H1 (cell line): ENCODE data around the gene PLPPR2. TPM values are rescaled to one million over a fixed set of nuclear protein-coding genes. Genes with fewer than 3 reads are reported as not detected.

Experiments used
- CTCF ChIA-PET: fragments of 300-600 bp; sonication (Branson Sonifier 250); formaldehyde crosslinking; loops from one replicate; lab custom pipeline; 2021; ENCODE audit not compliant: partially characterized antibody; lab: Charles Lee
- POLR2A ChIA-PET: fragments of 300-600 bp; sonication (Branson Sonifier 250); formaldehyde crosslinking; loops from one replicate; lab custom pipeline; 2021; ENCODE audit warnings: inconsistent platforms; ENCODE audit not compliant: partially characterized antibody; lab: Charles Lee
- DNase-seq, 2 experiments: peaks; one replicate each; pipeline versions ENCODE4 v3.0.0 to v3.0.0-alpha.2; 2010 to 2022; ENCODE audit warnings: low spot score in 2 of 2, low read depth in 1 of 2, mixed read lengths in 1 of 2
- FAIRE-seq: peaks from 2 replicates; lab custom pipeline; 2011; peaks lifted over from hg19 to GRCh38; lab: Jason Lieb, UNC
- H2AFZ ChIP-seq: 2 replicates; pipeline ENCODE4 v1.8.1; 2012; ENCODE audit warnings: low read length, inconsistent platforms
- H2AK5ac ChIP-seq: 2 replicates; pipeline ENCODE4 v1.6.1; 2013; ENCODE audit warnings: low read depth, low read length
- H2BK120ac ChIP-seq: replicated peaks from 2 replicates; pipeline ENCODE3; 2013; ENCODE audit warnings: low read depth, low read length, inconsistent platforms
- H2BK12ac ChIP-seq: 2 replicates; pipeline ENCODE4 v1.6.1; 2013; ENCODE audit warnings: low read depth, low read length
- H2BK15ac ChIP-seq: 2 replicates; pipeline ENCODE4 v1.6.1; 2013; ENCODE audit warnings: low read length
- H2BK20ac ChIP-seq: 2 replicates; pipeline ENCODE4 v1.6.1; 2013; ENCODE audit warnings: low read length
- H2BK5ac ChIP-seq: 2 replicates; pipeline ENCODE4 v1.6.1; 2013; ENCODE audit warnings: low read depth, low read length
- H3K14ac ChIP-seq: 2 replicates; pipeline ENCODE4 v1.6.1; 2013; ENCODE audit warnings: inconsistent platforms; ENCODE audit not compliant: insufficient read length
- H3K18ac ChIP-seq: 2 replicates; pipeline ENCODE4 v1.6.1; 2013; ENCODE audit warnings: low read length; ENCODE audit errors: extremely low read depth
- H3K23ac ChIP-seq: 2 replicates; pipeline ENCODE4 v1.6.1; 2013; ENCODE audit warnings: inconsistent platforms; ENCODE audit not compliant: insufficient read length
- H3K23me2 ChIP-seq: 2 replicates; pipeline ENCODE4 v1.6.1; 2013; ENCODE audit warnings: low read depth, low read length
- H3K27ac ChIP-seq: 2 replicates; pipeline ENCODE4 v1.6.1; 2011; ENCODE audit warnings: low read depth, low read length, inconsistent platforms
- H3K27me3 ChIP-seq, 4 experiments: replicated peaks in 1 of 4; 1 replicate in 1 of 4; 2 replicates in 3 of 4; pipeline versions ENCODE4 v1.6.1 to v1.8.1; 2011 to 2013; ENCODE audit warnings: low read length in 3 of 4, mild to moderate bottlenecking in 3 of 4, inconsistent platforms in 2 of 4, mixed read lengths in 2 of 4, moderate library complexity in 1 of 4; ENCODE audit not compliant: control insufficient read depth in 3 of 4, insufficient read depth in 3 of 4; ENCODE audit errors: extremely low read depth in 1 of 4
- H3K36me3 ChIP-seq, 4 experiments: 2 replicates each; pipeline versions ENCODE4 v1.6.1 to v1.8.1; 2011 to 2013; ENCODE audit warnings: mild to moderate bottlenecking in 4 of 4, low read length in 3 of 4, moderate library complexity in 2 of 4, control low read depth in 1 of 4, inconsistent platforms in 1 of 4; ENCODE audit not compliant: insufficient read depth in 4 of 4, control insufficient read depth in 2 of 4
- H3K4ac ChIP-seq: replicated peaks from 2 replicates; pipeline ENCODE3; 2013; ENCODE audit warnings: low read length, low read depth, mixed read lengths, inconsistent platforms; ENCODE audit not compliant: insufficient read length
- H3K4me1 ChIP-seq, 4 experiments: replicated peaks in 1 of 4; 1 replicate in 1 of 4; 2 replicates in 3 of 4; pipeline versions ENCODE4 v1.6.1 to v1.8.1; 2011 to 2013; ENCODE audit warnings: low read length in 3 of 4, inconsistent platforms in 2 of 4, mixed read lengths in 1 of 4; ENCODE audit not compliant: insufficient read depth in 4 of 4, control insufficient read depth in 3 of 4
- H3K4me2 ChIP-seq, 2 experiments: 2 replicates each; pipeline versions ENCODE4 v1.6.1 to v1.8.1; 2011 to 2013; ENCODE audit warnings: low read depth in 2 of 2, low read length in 2 of 2, control low read depth in 1 of 2, inconsistent platforms in 1 of 2, mild to moderate bottlenecking in 1 of 2; ENCODE audit not compliant: insufficient read depth in 1 of 2
- H3K4me3 ChIP-seq, 4 experiments: fragments of 200-600, 300-600 bp in 1 of 4; sonication (generic), shearing (Covaris generic), sonication (Bioruptor Twin) in 1 of 4; 2 replicates each; pipeline versions ENCODE4 v1.5.1 to v1.8.1; 2011 to 2016; ENCODE audit warnings: low read length in 4 of 4, low read depth in 3 of 4, control low read depth in 2 of 4, inconsistent platforms in 2 of 4, mild to moderate bottlenecking in 2 of 4, mixed read lengths in 1 of 4, moderate library complexity in 1 of 4; ENCODE audit not compliant: insufficient read depth in 2 of 4; ENCODE audit errors: extremely low read depth in 1 of 4
- H3K56ac ChIP-seq: replicated peaks from 2 replicates; pipeline ENCODE3; 2013; ENCODE audit warnings: low read depth, mild to moderate bottlenecking, mixed read lengths, low read length, inconsistent platforms; ENCODE audit not compliant: insufficient read length
- H3K79me1 ChIP-seq: 2 replicates; pipeline ENCODE4 v1.6.1; 2013; ENCODE audit warnings: low read depth, low read length, control low read depth
- H3K79me2 ChIP-seq, 2 experiments: 2 replicates each; pipeline versions ENCODE4 v1.6.1 to v1.8.1; 2012 to 2013; ENCODE audit warnings: low read length in 2 of 2, mild to moderate bottlenecking in 2 of 2, inconsistent platforms in 1 of 2; ENCODE audit not compliant: insufficient read depth in 2 of 2, control insufficient read depth in 1 of 2
- H3K9ac ChIP-seq, 4 experiments: replicated peaks in 1 of 4; 1 replicate in 1 of 4; 2 replicates in 3 of 4; pipeline versions ENCODE4 v1.6.1 to v1.8.1; 2011 to 2013; ENCODE audit warnings: low read depth in 3 of 4, low read length in 3 of 4, control low read depth in 2 of 4, mild to moderate bottlenecking in 2 of 4, moderate library complexity in 2 of 4, inconsistent platforms in 1 of 4; ENCODE audit errors: extremely low read depth in 1 of 4
- H3K9me3 ChIP-seq, 2 experiments: 2 replicates each; pipeline versions ENCODE4 v1.6.1 to v1.8.1; 2012 to 2013; ENCODE audit warnings: mild to moderate bottlenecking in 2 of 2, moderate library complexity in 2 of 2, control low read depth in 1 of 2, inconsistent platforms in 1 of 2, low read depth in 1 of 2, low read length in 1 of 2, mixed read lengths in 1 of 2; ENCODE audit not compliant: insufficient read depth in 2 of 2
- H4K20me1 ChIP-seq, 2 experiments: replicated peaks in 1 of 2; 2 replicates each; pipeline versions ENCODE3 to v1.8.1; 2011 to 2013; ENCODE audit warnings: inconsistent platforms in 2 of 2, low read length in 2 of 2, mild to moderate bottlenecking in 1 of 2; ENCODE audit not compliant: insufficient read depth in 2 of 2, control insufficient read depth in 1 of 2
- H4K5ac ChIP-seq: 2 replicates; pipeline ENCODE4 v1.6.1; 2013; ENCODE audit warnings: low read length, low read depth, mixed read lengths, inconsistent platforms; ENCODE audit not compliant: insufficient read length
- H4K8ac ChIP-seq: 2 replicates; pipeline ENCODE4 v1.8.0; 2013; ENCODE audit warnings: mild to moderate bottlenecking, moderate library complexity, low read length, inconsistent platforms; ENCODE audit not compliant: insufficient read depth; ENCODE audit errors: extremely low read depth
- H4K91ac ChIP-seq: replicated peaks from 2 replicates; pipeline ENCODE3; 2013; ENCODE audit warnings: low read length, mixed read lengths, inconsistent platforms; ENCODE audit not compliant: insufficient read length
- RBBP5 ChIP-seq: IDR thresholded peaks from 2 replicates; pipeline ENCODE4 v1.7.1; 2012; ENCODE audit warnings: low read depth, mild to moderate bottlenecking, inconsistent platforms, low read length, moderate library complexity, borderline replicate concordance
- WGBS, 2 experiments: shearing (Covaris generic) in 1 of 2; methylation state at CpG; one replicate each; pipeline versions ENCODE4 v1.1.6 to v1.1.7; 2013 to 2015; ENCODE audit warnings: low lambda C conversion rate in 2 of 2, mixed read lengths in 2 of 2, inconsistent platforms in 1 of 2, low coverage in 1 of 2, missing lambda C conversion rate in 1 of 2; ENCODE audit not compliant: insufficient replicate concordance in 2 of 2, insufficient coverage in 1 of 2, insufficient read length in 1 of 2; ENCODE audit errors: extremely low coverage in 1 of 2, missing lambda C conversion rate in 1 of 2; 5-methylcytosine and 5-hydroxymethylcytosine counted together
- polyA plus RNA-seq, 7 experiments: library from polyadenylated mRNA; depleted of rRNA in 3 of 7; stranded (reverse) in 5 of 7; unstranded in 2 of 7; fragments of >200 nt in 5 of 7; fragments of 200-250 nt in 2 of 7; gene quantifications; 1 replicate in 5 of 7; 2 replicates in 1 of 7; 4 replicates in 1 of 7; pipeline versions ENCODE4 v1.2.1 to v1.2.3, GENCODE V29; 2011 to 2013; ENCODE audit warnings: missing spikeins in 2 of 7, mixed read lengths in 2 of 7
- total RNA-seq: library from RNA; stranded (reverse); fragmentation: NEBNext Ultra II Directional; extraction: Animal tissue kit (Norgen Biotek cat#: 25700); gene quantifications from 2 replicates; pipeline ENCODE4 v1.2.1, GENCODE V29; 2021

The PLPPR2 gene
- total and polyA plus RNA-seq, 2 of the 8 experiments (the other 6 are each of a cell fraction or from before 2014, with no cell fraction given), result 7.2 to 11.7 TPM

DNA sequence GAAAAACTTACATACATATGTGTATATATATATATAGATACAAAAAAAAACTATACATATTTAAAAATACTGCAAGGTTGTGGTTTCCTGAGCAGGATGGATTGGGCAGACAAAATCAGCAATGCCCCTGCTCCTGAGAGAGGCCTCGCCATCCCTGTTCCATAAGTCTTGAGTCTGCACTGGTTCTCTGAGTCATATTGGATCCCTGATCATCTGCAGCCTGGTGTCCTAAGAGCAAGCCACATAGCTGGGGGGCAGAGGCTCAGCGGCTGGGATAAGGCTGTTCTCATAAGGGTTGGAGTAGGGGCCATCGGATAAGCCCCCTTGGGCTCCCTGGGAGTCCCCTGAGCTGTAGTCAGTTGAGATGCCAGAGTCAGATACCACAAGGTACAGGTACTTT, 22.5 kb downstream of the PLPPR2 start:
- Histone ChIP-seq H2BK120ac (no peak overlapping the region), H4K91ac (no peak overlapping the region), H3K79me1 (peaks cover 2% of the 10 kb centered on the region; the same call in 1 of the 2 replicates), H2BK15ac (no peak overlapping the region), H2AFZ (no peak overlapping the region), H3K9ac (no peak overlapping the region), H3K4me1 (peaks cover 0 to 17% (median 13%) of the 10 kb centered on the region in 4 experiments; a peak in 6 of 7 replicates), H4K20me1 (peaks cover 2 to 4% of the 10 kb centered on the region in 2 experiments), H3K27me3 (no peaks in the 10 kb centered on the region), H3K23me2 (peaks cover 24% of the 10 kb centered on the region), H2BK5ac (no peak overlapping the region), H4K8ac (no peak overlapping the region), H3K9me3 (no peaks in the 10 kb centered on the region), H3K4ac (no peak overlapping the region), H2AK5ac (no peak overlapping the region), H2BK20ac (no peak overlapping the region), H3K27ac (no peak overlapping the region), H3K4me2 (no peak overlapping the region), H3K36me3 (no peaks in the 10 kb centered on the region), H3K23ac (no peak overlapping the region), H3K56ac (no peak overlapping the region), H2BK12ac (no peak overlapping the region), H4K5ac (no peak overlapping the region), H3K4me3 (no peak overlapping the region), H3K14ac (no peak overlapping the region), H3K79me2 (no peaks in the 10 kb centered on the region), H3K18ac (no peak overlapping the region)
- no peak for FAIRE-seq
- CTCF ChIA-PET, result interaction anchor here (0.6 to 16.8 kb wide), 20 partner anchors 10 to 151 kb away, joined by 3 to 197 read pairs (median 4); partner anchors contain the start of genes CCDC159, ODAD3, PRKCSH and RGL3
- POLR2A ChIA-PET, result interaction anchor here (0.5 to 5.2 kb wide), 7 partner anchors 10 to 126 kb away, joined by 3 to 34 read pairs (median 4); partner anchors contain the start of gene ELAVL3
- DNase-seq, result no peak
- WGBS, 2 experiments, result 89% methylated on average over 3 of the region's 3 CpGs; no CpG with 5 or more reads in 1 of the 2 experiments
- TF ChIP-seq RBBP5, result no peak
